C1 segment of cervical spinal cord (tissue), 14 donors: ENCODE measurements around the gene CNN2.

Source experiments
- DNase-seq, 14 donors: peaks; one replicate each; lab custom pipeline; 2025; lab: John Stamatoyannopoulos, UW

Gene CNN2

DNA sequence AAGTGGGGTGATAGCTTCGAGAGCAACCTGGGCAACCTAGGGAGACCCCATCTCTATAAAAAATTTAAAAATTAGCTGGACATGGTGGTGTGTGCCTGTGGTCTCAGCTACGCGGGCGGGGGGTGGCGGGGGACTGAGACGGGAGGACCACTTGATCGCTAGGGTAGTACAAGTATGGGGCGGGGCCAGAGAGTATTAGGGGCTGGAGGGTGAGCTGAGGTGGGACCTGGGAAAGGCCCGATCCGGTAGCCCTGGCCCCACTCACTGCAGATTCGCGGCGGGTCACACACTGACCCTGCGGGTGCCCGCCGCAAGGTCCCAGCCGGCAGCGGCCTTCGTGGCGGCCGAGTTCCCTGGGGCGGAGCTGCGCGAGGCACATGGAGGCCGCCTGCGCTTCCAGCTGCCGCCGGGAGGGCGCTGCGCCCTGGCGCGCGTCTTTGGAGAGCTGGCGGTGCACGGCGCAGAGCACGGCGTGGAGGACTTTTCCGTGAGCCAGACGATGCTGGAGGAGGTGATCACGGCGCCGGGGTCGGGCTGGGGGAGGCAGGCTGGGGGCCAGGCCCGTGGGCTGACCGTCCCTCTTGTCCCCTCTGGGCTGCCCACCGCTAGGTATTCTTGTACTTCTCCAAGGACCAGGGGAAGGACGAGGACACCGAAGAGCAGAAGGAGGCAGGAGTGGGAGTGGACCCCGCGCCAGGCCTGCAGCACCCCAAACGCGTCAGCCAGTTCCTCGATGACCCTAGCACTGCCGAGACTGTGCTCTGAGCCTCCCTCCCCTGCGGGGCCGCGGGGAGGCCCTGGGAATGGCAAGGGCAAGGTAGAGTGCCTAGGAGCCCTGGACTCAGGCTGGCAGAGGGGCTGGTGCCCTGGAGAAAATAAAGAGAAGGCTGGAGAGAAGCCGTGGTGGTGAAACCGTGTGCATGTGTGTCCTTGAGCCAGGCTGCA, 38.5 kb downstream of the CNN2 start:
- peak in 2 of 14 donors; percentile 5 to 21 for DNase-seq

GRCh38 chr19:1065606-1066109, 39.2 kb downstream of the CNN2 start:
- no peak for DNase-seq

- no peak for DNase-seq
Observed at GRCh38 chr19:1066251-1066747, 39.9 kb downstream of the CNN2 start.

DNA sequence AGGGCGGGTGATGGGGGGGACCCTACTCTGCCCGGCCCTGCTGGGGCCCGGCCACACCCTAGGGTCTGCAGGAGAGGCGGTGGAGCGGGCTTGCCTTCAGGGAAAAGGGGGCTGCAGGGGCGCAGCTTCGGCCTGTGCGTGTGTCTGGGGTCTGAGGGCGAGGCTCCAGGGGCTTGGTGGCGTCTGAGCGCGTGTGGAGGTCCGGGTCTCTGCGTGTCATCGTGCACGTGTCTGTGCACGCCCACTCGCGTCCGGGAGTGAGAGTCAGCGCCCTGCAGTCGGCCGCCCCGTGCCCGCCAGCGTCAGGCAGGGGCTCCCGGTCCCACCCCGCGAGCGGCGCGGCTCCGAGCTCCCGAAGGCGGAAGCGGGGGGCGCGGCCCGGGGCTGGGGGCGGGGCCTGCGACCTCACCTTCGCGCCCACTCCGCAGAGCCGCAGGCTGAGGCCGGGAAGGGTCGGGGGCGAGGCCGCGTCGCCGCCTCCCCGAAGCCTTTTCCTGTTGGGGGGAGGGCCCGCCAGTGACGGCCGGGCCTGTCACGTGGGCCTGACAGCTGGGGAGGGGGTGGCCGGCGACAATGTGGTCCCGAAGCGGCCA, 40.4 kb downstream of the CNN2 start, which contains the start of gene ARHGAP45:
ARHGAP45 (plus strand) TSS at position 420 of the 593 bp plus-strand sequence. CDS start 239 bp downstream, outside the sequence.
- peak in 2 of 14 donors; percentile 16 to 17 for DNase-seq

DNA sequence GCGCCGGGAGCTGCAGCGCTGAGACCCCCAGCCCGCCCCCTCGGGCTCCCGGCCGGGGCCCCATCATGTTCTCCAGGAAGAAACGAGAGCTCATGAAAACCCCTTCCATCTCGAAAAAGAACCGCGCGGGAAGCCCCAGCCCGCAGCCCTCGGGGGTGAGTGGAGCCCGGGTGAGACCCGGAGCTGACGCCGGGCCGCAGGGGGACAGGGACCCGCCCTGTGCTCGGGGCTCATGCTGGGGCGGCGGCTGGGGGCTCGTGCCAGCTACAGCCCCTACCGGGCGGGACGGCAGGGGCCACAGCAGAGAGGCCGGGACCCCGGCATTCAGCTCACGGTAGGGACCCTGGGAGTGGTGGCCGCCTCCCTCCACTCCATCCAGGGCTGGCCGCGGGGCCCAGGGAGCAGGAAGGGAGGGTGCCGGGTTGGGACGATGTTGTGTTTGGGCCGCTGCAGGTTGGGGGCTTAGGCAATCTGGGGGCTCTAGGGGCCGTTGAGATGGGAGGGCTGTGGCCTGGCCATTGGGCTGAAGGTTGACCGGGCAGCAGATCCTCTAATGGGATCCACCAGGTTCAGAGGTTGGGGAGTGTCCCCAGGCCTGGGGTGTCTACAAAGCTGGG, 41.0 kb downstream of the CNN2 start:
- DNase-seq, result no peak

DNA sequence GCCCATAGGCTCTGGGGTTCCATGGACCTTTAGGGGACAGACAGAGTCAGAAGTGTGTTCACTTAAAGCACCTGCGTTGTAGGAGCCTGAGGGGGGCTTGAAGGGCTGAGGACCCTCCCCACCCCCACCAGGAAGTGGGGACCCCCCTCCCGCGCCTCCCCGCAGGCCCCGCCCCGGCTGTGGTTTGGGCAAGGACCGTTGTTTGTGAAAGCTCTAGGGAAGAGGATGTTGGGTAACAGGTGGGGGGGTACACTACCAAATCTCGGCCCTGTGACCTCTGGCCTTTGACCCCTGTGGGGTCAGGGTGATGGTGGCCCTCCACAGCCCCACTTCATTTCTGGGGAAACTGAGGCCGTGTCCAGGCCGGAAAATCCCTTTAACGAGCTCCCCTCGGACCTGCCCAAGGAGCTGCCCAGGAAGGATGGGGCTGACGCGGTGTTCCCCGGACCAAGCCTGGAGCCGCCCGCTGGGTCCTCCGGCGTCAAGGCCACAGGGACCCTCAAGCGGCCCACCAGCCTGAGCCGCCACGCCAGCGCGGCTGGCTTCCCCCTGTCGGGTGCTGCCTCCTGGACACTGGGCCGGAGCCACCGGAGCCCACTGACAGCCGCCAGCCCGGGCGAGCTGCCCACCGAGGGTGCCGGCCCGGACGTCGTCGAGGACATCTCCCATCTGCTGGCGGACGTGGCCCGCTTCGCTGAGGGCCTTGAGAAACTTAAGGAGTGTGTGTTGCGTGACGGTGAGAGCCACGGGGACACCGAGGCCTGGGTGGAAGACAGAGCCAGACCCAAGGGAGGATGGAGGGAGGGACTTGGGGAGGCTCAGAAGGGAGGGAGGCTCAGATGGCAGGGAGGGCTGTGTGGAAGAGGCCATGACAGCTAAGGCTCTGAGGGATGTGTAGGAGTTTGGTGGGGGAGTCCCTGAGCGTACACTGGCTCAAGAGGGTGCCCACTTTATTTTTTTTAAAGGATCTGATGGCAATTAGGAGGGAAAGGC, 41.9 kb downstream of the CNN2 start:
- DNase-seq, result peak in 5 of 14 donors; percentile 5 to 42 (median 33)

DNA sequence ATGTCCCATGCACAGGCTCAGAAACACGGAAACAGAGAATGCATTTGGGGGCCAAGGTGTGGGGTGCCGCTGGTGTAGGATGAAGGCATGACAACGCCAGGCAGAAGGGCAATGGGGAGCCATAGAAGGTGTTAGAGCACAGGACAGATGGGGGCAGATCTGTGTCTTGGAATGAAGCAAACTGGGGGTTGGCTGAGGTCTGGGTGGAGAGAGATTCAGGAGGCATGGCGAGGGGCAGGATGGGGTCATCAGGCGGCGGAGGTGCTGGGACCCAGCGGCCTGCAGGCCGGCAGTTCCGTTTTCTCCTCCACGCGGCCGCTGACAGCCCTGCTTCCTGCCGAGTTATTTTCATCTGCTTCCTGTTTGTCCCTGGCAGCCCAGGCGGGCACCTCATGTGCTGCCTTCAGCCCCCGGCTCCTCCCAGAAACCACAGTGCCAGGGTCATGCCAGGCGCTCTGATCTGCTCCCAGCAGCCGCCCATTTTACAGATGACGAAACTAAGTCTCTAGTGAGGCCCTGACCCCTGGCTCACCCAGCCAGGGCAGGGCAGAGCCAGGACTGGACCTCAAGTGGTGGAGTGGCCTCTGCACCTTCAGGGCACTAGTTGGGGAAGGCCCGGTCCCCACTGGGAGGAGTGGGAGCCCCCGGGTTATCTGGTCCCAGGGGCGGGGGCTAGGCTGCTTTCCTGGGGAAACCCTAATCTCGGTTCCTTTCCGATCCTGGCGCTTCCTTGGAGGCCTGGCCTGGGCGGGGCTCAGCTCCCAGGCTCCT, 42.8 kb downstream of the CNN2 start:
- peak in 7 of 14 donors; percentile 2 to 62 (median 38) for DNase-seq

DNA sequence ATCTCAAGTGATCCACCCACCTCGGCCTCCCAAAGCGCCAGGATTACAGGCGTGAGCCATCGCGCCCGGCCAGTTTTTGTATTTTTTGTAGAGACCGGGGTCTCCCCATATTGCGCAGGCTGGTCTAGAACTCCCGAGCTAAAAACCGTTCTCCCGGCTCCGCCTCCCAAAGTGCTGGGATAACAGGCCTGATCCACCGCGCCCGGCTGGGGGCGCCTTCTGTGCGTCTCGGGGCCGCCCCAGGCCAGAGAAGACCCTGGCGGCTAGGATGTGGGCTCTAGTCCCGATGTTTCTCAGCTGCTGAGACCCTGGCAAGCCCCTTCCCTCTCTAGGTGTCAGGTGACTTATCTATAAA, 44.1 kb downstream of the CNN2 start:
- DNase-seq, result no peak

DNA sequence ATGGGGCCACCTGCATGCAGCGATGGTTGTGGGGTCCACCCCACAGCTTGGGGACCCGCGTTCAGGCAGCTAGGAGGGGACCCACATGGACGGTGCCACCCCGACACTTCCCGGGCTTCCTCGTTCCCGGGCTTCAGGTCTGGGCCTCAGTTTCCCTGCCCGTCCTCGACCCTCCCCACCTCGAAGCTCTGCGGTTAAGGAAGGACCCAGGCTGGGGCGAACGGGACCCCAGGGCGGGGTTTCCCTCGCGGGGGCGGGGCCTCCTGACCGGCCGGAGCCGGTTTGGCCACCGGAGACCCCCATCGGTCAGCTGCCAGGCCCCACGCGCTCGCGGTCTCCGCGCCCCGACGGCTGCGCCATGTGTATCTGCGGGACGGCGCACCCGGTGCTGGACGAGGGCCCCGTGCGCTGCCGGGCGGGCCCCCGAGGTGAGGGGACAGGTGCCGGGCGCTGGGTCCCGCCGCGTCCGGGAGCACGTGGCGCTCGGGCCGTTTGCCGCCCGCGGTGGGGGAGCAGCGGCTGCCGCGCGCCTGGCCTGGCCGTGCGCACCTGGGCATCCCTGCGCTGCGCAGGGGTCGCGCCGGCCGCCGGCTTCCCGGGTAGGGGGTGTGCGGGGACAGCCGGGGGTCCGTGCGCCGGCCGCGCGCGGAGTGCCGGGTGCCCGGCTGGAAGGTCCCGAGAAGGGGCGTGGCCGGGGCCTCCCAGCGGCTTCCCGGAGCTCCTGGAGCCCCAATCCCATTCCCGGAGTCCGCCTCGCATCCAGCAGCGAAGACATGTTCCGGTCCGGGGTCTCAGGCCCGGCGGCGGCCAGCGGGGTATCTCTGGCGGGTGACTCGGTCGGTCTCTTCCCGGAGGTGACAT, 44.8 kb downstream of the CNN2 start:
- DNase-seq, result no peak

DNA sequence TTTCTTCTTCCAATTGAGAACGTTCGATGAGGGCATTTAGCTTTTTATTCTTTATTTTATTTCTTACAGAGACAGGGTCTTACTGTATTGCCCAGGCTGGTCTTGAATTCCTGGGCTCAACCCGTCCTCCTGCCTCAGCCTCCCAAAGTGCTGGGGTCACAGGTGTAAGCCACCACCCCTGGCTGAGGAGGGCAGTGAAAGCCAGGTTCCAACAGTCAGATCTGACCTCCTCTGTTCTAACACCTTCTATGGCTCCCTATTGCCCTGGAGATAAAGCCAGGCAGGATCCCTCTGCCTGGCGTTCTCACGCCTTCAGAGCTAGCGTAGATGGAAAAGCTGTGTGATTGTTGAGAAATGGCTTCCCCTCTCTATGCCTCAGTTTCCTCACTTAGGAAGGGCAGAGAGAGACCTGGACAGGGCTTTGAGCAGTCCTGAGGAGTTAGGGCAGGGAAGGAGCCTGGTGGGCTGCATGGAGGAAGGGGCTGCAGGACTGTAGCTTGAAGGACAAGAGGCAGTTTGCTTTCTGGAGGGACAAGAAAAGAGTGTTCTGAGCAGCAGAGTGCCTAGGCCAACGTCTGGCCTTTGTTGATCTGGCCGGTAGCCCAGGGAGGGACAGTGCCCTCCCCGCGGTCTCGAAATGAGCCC, 46.1 kb downstream of the CNN2 start:
- DNase-seq, result no peak

DNA sequence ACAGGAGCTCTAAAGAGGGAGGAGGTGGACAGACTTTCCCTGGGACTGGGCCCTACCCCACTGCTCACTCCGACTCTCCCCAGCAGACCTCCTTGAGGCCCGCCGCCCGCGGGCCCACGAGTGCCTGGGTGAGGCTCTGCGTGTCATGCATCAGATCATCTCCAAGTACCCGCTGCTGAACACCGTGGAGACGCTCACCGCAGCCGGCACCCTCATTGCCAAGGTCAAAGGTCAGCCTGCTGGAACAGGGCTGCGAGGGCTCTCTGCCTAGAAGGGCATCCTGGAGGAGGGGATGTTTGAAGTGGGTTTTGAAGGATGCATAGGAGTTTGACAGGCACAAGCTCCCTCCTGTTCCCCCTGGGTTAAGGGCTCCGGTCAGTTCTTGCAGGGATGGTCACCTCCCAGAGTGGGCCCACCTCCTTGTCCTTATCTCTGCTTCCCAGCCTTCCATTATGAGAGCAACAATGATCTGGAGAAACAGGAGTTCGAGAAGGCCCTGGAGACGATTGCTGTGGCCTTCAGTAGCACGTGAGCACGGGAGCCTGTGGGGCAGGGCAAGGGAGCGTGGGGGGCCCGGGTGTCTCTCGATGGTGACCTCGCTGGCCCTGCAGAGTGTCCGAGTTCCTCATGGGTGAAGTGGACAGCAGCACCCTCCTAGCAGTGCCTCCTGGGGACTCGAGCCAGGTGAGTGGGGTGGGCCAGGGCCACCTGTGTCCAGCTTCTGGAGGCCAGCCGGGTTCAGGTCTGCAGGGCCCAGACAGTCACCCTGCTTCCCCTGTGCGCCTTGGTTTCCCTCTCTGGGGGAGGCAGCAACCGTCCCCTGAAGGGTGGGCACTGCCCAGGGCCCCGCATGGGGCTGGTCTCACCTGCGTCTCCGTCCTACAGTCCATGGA, 46.9 kb downstream of the CNN2 start:
- DNase-seq, result no peak

DNA sequence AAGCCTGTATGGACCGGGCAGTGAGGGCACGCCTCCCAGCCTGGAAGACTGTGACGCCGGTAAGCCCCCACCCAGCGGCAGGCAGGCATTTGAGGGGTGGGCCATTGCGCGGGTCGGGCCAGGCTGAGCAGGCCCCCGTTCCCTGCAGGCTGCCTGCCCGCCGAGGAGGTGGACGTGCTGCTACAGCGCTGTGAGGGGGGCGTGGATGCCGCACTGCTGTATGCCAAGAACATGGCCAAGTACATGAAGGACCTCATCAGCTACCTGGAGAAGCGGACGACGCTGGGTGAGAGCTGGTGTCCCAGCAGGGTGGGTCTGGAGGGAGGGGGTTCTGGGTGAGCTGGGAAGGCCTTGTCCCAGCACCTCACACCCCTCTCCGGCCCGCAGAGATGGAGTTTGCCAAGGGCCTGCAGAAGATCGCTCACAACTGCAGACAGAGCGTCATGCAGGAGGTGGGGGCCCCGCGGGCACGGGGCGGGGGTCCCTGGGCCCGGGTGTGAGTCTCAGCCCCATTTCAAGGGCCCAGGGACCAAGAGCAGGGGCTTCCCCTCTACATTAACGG, 47.6 kb downstream of the CNN2 start:
- DNase-seq, result no peak

DNA sequence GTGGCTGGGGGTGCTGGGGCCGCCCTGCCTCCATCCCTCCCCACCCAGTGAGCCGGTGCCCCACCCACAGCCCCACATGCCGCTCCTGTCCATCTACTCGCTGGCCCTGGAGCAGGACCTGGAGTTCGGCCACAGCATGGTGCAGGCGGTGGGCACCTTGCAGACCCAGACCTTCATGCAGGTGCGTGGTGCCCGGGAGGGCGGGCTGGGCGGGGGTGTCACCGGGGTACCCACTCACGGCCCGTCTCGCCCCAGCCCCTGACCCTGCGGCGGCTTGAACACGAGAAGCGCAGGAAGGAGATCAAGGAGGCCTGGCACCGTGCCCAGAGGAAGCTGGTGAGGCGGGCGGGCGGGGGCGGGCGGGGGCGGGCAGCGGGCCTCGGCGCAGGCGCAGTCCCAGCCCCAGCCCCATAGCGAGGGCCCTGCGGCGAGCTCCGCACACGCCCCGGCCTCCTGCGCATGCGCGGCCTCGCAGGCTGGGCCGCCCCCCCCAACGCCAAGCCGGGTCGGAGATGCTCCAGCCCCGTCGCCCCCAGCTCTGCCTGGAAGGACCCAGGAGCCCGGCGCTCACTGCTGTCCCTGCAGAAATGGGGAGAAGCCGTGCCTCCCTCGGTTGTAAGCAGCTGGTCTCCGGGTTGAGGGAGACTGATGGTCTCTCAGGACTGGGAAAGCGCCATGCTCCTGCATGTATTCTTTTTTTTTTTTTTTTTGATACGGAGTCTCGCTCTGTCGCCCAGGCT, 48.3 kb downstream of the CNN2 start:
- peak in 10 of 14 donors; percentile 2 to 64 (median 32) for DNase-seq

GRCh38 chr19:1076046-1076386, 49.6 kb downstream of the CNN2 start:
- DNase-seq, result no peak

DNA sequence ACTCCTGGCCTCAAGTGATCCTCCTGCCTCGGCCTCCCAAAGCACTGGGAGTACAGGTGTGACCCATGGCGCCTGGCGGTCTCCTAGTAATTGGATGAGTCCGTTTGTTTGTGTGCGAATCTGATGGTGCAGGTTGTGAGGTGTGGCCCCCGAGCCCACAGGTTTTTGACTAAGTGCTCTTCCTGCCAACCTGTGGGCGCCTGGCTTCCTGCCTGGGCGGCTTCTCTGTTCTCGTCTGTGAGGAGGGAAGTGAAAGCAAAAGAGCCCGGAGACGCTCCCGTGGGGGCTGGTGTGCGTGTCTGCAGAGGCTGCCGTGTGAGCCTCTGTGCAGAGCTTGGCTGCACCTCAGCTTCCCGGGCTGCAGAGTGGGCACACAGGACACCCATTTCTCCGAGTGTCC, 50.5 kb downstream of the CNN2 start:
- DNase-seq, result peak in 6 of 14 donors; percentile 4 to 45 (median 22)

DNA sequence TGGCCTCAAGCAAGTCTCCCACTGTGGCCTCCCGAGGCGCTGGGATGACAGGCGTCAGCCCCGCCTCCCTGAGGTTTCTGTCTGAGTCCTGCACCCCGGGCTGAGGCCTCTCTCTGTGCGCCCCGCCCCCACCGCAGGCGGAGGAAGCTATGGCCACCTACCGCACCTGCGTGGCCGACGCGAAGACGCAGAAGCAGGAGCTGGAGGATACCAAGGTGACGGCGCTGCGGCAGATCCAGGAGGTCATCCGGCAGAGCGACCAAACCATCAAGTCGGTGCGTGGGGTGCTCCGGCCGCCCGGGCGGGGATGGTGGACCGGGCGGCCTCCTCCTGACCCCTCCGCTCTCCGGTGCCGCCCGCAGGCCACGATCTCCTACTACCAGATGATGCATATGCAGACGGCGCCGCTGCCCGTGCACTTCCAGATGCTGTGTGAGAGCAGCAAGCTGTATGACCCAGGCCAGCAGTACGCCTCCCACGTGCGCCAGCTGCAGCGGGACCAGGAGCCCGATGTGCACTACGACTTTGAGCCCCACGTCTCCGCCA, 53.2 kb downstream of the CNN2 start:
- DNase-seq, result no peak
